ENCODE results near the gene ERC2.

Gene ERC2

GRCh38 chr3:56443372-56443771 lies 24.9 kb downstream of the ERC2 start:
- no peak for DNase-seq
- intact Hi-C loops (cut with DNase I): no loop called here

- intact Hi-C loops (cut with DNase I): no loop called here
- DNase-seq: no peak
Observed at GRCh38 chr3:56428667-56429066, 39.6 kb downstream of the ERC2 start.

- DNase-seq: no peak
- intact Hi-C loops (cut with DNase I): no loop called here
Observed at GRCh38 chr3:56424885-56425284, 43.4 kb downstream of the ERC2 start.

- no peak for DNase-seq
- intact Hi-C loops (cut with DNase I): no loop called here
Observed at GRCh38 chr3:56424336-56424735, 43.9 kb downstream of the ERC2 start.

GRCh38 chr3:56423661-56424099 lies 44.6 kb downstream of the ERC2 start:
- intact Hi-C loops (cut with DNase I): no loop called here
- no peak for DNase-seq

GRCh38 chr3:56422316-56422715 lies 46.0 kb downstream of the ERC2 start:
- no peak for DNase-seq
- intact Hi-C loops (cut with DNase I): no loop called here

GRCh38 chr3:56421205-56421604 lies 47.1 kb downstream of the ERC2 start:
- DNase-seq: no peak

GRCh38 chr3:56415652-56416051 lies 52.6 kb downstream of the ERC2 start:
- DNase-seq: peak in 4 of 10 donors; percentile 22 to 84 (median 56)
- intact Hi-C loops (cut with DNase I): no loop called here

More at GRCh38 chr3:56421205-56421604, 47.1 kb downstream of the ERC2 start:
- intact Hi-C loops (cut with DNase I): no loop called here

- intact Hi-C loops (cut with DNase I): no loop called here
- no peak for DNase-seq
Observed at GRCh38 chr3:56413911-56414310, 54.4 kb downstream of the ERC2 start.

GRCh38 chr3:56411166-56411565 lies 57.1 kb downstream of the ERC2 start:
- peak in 1 of 10 donors; percentile 77 for DNase-seq
- intact Hi-C loops (cut with DNase I): no loop called here

- intact Hi-C loops (cut with DNase I): no loop called here
Observed at GRCh38 chr3:56410576-56410975, 57.7 kb downstream of the ERC2 start.

GRCh38 chr3:56409790-56410189 lies 58.5 kb downstream of the ERC2 start:
- DNase-seq: no peak
- intact Hi-C loops (cut with DNase I): no loop called here

More at GRCh38 chr3:56410576-56410975, 57.7 kb downstream of the ERC2 start:
- no peak for DNase-seq

- intact Hi-C loops (cut with DNase I): no loop called here
- peak in 1 of 10 donors; percentile 64 for DNase-seq
Observed at GRCh38 chr3:56408761-56409196, 59.5 kb downstream of the ERC2 start.

GRCh38 chr3:56406826-56407515 lies 61.3 kb downstream of the ERC2 start:
- DNase-seq: no peak
- intact Hi-C loops (cut with DNase I): no loop called here

GRCh38 chr3:56404884-56405283 lies 63.4 kb downstream of the ERC2 start:
- no peak for DNase-seq
- intact Hi-C loops (cut with DNase I): no loop called here

- intact Hi-C loops (cut with DNase I): no loop called here
- no peak for DNase-seq
Observed at GRCh38 chr3:56398659-56399058, 69.6 kb downstream of the ERC2 start.

GRCh38 chr3:56397798-56398197 lies 70.5 kb downstream of the ERC2 start:
- intact Hi-C loops (cut with DNase I): no loop called here

GRCh38 chr3:56389183-56389830 lies 79.0 kb downstream of the ERC2 start:
- intact Hi-C loops (cut with DNase I): no loop called here

More at GRCh38 chr3:56397798-56398197, 70.5 kb downstream of the ERC2 start:
- DNase-seq: no peak

GRCh38 chr3:56383092-56383491 lies 85.2 kb downstream of the ERC2 start:
- intact Hi-C loops (cut with DNase I): no loop called here
- no peak for DNase-seq

More at GRCh38 chr3:56389183-56389830, 79.0 kb downstream of the ERC2 start:
- DNase-seq: no peak

- DNase-seq: no peak
- intact Hi-C loops (cut with DNase I): no loop called here
Observed at GRCh38 chr3:56379723-56380287, 88.5 kb downstream of the ERC2 start.

- no peak for DNase-seq
- intact Hi-C loops (cut with DNase I): no loop called here
Observed at GRCh38 chr3:56375654-56376053, 92.6 kb downstream of the ERC2 start.

- intact Hi-C loops (cut with DNase I): no loop called here
- no peak for DNase-seq
Observed at GRCh38 chr3:56373386-56373785, 94.9 kb downstream of the ERC2 start.
